LHCN-M2 (cell line): ENCODE results near the gene HSBP1. TPM values are rescaled to one million over a fixed set of nuclear protein-coding genes. Genes with fewer than 3 reads are reported as not detected.

Experiments used
- DNase-seq: peaks from one replicate; pipeline ENCODE4 v3.0.0-alpha.2; 2012; ENCODE audit warnings: low read depth
- total RNA-seq: library from RNA; depleted of rRNA; stranded (reverse); fragments of >200 nt; gene quantifications from 2 replicates; pipeline ENCODE4 v1.2.3, GENCODE V29; 2014

Gene HSBP1
- total RNA-seq, 1 experiment from 2014 or later, result 25.7 TPM

DNA sequence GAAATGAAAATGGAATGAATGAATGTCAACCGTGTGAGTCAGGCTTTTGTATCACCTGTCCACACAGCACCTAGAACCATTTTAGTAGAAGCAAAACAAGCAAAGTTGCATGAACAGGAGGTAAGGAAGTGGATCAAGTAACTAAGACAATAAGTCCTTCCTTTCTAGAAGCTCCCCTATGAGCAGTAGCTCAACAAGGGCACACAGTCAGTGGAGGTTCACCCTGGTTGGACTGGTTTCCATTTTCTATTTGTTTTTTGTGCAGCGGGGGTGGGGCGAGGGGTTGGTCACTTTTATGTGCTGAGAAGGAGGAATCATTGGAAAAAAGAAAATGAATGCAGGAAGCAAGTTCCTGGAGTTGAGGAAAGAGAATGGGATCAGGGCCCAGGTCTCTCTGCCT, 4.0 kb upstream of the HSBP1 start:
- DNase-seq, result no peak

DNA sequence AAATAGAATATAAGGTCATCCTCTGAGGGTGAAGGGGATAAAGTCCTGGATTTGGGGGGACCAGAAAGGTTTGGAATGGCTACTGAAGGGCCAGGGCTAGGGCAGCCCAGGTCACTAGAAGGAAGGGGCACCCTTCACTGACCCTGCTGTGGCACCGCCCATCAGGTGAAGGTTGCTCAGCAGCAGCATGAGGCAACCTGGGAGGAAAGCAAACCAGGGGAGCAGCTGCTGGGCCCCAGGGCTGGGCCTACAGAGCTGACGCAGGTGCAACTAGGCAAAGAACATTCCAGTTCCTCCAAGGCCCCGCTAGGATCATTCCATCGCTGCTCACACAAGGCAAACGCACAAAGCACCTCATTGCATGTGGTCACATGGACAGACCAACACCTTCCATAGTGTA, 3.4 kb upstream of the HSBP1 start:
- no peak for DNase-seq

DNA sequence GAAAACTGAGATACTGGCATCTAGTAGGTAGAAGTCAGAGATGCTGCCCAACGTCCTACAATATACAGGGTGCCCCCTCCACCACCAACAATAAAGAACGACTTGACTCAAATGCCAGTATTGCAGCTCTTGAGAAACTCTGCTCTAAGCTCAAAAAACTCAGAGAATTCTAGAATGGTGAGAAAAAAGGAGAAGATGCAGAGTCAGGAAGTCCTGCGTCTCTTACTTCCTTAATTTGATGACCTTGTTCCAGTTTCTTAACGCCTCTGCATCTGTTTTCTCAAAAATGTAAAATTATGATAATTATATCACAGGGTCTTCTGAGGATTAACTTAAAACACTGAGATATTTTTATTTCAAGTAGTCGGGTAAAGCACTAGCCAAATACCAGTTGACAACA, 1.7 kb upstream of the HSBP1 start:
- no peak for DNase-seq

DNA sequence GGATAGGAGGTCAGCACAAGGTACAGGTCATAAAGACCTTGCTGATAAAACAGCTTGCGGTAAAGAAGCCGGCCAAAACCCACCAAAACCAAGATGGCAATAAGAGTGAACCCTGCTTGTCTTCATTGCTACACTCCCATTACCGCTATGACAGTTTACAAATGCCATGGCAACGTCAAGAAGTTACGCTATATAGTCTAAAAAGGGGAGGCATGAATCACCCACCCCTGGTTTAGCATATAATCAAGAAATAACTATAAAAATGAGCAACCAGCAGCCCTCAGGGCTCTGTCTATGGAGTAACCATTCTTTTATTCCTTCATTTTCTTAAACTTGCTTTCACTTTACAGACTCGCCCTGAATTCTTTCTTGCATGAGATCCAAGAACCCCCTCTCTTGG, 1.0 kb upstream of the HSBP1 start:
- DNase-seq, result no peak

DNA sequence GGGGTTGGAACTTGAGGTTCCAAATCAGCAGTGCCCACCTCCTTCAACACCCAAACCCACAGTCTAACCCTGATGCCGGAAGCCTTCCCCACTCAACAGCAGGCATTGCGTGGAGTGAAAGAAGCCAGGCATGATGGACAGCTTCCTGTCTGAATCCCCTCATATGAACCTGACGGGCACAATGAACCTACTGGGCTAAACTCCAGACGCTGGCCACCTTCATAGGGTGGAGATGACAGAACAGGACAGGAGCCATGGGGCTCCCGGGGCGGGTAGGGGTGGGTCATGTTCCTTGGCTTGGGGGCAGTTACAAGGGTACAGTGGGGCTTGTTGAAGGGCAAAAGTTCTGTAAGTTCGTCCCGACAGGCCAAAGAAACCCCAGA, 460 bp upstream of the HSBP1 start:
- DNase-seq, result no peak

DNA sequence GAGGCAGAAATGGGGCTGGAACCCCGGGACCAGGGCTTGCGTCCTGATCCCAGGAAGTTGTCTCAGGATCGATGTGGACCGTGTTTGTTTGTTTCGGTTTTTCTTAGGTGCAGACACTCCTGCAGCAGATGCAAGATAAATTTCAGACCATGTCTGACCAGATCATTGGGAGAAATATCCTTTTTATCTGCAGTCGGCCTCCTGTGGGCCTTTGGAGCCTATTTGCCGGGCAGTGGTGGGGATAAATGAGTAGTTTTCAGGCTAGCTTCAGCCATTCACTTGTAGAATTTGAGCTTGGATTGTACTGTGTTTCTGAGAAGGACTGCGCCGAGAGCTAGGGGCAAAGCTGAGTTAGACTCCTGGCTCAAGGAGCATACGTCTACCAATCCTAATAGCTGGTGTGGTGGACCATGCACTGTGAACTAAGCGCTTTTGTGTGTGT, 816 bp downstream of the HSBP1 start:
- no peak for DNase-seq

DNA sequence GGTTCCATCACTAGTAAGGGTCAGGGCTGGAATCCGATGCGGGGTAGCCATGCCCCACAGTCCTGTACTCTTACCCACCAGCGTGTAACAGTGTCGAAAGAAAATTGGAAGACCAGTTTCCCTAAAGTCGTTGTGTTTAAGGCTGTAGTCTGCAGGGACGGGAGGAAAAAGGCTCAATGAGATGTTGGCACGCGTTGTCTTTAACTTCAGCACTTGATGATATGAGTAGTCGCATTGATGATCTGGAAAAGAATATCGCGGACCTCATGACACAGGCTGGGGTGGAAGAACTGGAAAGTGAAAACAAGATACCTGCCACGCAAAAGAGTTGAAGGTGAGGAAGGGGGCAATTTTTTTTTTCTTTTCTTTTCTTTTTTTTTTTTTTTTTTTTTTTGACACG, 1.3 kb downstream of the HSBP1 start:
- no peak for DNase-seq

DNA sequence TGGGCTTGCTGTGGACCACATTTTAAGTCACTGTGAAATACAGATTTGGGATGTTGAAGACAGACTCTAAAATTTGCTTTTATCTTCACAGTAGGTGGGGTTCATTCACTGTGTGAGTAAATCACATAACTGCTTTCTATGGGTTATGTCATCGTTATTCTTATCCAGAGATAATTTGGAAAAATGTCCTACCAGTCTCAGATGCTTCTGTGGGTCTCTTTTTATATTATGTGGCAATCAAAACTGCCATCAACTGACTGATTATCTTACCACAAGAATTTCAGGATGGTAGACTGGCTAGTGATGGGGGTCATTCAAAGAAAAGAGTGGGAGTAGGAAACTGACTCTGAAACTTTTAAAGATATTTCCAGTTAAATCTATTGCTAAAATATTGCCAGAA, 3.1 kb downstream of the HSBP1 start:
- no peak for DNase-seq

DNA sequence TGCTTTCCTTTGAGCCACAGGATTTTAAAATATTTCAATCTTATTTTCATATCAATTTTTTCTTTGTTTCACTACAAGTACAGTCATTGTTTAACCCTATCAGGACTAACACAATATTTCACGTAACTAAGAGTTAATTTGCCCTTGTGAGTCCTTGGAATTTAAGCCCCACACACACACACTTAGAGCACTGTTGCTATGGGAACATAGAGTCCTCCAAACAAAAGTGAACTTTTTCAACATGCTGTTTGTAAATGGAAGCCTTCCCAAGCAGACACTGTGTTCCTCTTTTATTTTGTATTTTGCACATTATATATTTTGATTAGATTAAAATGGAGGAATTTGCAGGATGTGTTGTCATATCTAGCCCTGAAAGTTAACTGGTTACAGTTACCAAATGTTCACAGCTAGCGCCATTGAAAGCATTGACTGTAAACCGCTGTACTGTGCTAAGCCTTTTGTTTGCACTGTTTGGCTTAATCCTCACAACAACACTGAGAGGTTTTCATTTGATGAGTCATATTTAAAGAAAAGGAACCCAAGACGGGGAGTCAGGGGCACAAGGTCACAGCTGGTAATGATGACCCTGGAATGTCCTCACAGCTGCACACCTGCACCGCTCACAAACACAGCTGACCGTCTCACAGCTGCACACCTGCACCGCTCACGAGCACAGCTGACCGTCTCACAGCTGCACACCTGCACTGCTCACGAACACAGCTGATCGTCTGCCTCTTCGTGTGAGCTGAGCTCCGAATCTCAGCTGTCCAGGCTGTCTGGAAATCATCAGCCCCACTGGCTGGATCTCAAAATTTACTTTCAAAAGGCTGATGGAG, 6.3 kb downstream of the HSBP1 start:
- DNase-seq, result peak; percentile 89

DNA sequence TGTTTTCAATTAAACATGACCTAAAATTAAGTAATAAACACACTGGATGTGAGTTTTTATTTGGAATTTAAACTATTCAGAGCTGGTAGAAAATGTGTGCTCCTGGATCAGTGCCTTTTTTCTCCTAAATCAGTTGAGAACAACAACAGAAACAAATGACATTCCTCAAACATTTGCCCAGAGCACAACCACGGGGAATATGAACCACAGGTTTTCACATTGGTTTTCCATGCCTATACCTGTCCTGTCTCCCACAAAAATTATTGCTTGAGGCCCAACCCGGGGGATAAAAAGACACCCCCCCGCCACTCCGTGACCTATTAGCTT, 6.8 kb downstream of the HSBP1 start:
- no peak for DNase-seq

DNA sequence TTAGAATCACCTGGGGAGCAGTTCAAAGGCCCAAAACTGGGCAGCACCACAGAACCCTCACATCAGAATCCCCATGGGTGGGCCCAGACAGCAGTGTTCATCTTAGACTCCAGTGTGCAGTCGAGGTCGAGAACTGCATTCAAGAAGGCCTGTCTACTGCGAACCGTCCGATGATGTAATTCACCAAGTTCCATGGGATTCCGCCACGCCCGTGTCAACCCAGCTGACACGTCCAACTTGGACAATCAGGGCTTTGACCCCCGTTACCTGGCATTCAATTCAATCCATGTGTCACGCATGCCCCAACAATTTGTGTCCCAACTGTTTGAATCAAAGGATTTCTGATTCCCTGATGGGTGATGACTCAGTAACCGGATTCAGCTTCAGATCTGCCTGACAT, 9.2 kb downstream of the HSBP1 start:
- DNase-seq, result no peak

DNA sequence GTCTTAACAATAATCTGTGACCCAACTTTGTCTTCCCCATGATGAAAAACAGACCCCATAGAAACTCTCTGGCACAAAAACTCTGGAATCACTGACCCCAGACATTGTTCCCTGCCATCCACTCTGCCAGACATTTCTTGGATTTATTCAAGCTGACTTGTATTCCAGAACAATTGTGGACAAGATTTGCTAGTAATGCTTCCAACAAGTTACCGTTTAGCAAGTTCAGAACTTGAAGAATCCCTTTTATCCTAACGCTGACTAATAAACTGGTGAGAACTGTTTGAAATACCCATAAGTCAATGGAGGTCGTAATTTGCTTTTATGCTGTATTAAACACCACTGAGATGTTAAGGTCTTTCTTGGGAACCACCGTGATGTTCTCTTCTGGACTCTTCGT, 10.5 kb downstream of the HSBP1 start:
- no peak for DNase-seq

DNA sequence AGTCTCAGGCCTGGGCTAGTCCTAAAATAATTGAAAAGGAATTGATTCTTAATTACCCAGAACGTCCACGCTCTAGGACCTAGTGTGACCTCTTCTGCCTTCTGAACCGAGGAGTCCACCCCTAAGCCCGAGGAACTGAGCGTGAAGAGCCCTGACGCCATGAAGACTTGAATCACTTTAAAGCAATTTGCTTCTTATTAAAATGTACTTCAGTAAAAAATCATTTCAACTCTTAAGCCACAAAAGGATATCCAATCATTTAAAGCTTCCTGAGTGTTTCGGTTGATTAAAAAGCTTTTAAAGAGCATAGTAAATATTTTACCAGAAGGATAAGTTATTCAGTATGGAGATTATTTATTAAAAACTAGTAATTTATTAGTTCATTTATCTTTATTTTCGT, 11.6 kb downstream of the HSBP1 start:
- DNase-seq, result no peak

DNA sequence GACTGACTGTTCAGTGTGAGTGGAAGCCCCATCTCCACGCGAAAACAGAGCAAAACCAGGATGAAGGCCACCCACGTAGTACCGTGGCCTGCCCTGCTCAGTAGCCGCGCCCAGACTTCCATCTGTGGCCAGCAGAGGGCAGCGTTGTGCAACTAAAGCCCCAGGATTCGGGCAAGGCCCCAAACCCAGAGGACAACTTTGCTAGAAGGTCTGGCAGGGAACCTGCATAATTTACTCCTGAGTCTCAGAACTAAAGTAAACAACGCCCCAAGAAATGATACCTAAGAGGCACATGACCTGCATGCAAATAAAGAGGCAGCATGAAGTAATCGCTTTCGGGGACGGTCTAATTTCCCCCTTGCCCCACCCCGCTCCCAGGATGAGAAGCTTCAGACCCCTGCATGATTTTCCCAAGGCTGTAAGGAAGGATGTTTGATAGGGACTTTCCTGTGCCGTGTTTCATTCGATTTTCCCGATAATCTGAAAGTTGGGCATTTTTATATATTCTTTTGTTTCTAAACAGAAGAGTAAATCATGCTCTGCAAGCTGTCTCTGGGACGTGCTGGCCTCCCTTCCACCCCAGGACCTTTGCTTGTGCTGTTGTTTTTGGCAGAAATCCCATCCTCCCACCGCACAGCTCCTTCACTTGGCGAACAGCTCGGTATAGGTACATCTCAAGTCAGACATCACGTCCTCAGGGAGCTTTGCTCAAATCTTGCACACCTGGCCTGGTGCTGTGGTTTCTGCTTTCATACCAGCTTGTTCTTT, 18.6 kb downstream of the HSBP1 start:
- peak; percentile 61 for DNase-seq

DNA sequence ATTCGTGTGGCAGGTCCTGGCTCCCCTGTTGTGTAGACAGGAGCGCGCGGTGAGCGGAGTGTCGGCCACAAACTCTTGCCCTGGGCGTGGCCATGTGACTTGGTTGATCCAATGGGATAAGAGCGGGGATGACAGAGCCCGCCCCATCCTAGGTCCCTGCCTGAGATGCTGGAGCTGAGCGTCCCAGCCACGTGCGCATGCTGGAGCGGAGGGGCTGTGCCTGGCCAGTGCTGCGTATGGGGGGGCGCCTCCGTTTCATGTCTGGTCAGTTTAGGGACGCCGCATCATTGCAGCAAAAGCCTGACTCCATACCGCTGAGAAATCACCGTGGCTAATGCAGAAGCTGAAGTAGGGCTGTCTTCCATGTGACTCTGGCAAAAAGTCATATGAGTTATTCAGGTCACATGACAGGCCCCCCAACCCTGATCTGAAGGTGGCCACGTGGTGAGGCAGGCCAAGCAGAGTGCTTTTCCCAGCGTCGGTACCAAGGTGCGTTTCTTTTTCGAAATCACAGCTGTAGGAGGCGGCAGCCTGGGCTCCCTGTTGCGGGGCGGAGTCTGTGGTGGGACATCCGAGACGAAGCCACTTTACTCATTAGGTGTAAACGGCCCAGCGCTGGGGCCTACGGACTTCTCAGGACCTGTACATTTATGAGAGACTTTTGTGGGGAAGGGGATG, 22.5 kb downstream of the HSBP1 start:
- no peak for DNase-seq

DNA sequence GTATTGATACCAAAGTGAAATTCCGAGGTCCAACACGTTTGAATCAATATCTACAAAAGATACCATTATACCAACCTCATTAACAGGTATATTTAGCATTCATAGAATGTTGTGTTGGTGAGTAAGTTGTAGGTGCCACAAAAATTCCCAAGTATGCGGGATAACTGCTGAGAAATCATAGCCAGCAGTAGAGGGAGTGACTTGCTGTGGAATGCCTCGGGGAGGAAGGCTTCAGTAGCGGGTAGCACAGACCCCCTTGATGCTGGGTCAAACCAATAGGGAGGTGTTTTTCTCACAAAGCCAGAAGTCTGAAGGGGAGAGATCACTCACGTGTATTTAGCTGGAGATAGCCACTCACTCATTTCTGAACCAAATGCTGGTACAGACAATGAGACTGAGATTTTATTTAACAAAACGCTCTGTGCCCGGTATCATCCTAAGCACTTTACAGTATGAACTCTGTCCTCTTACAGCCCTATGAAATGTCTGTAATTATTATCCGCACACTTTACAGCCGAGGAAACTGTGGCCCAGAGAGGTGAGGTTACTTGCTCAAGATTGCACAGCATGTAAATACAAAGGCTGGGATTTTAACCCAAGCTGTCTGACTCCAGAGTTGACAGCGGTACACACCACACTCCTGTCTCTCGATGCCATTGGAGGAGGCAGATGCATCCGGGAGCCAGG, 23.1 kb downstream of the HSBP1 start:
- DNase-seq, result no peak

DNA sequence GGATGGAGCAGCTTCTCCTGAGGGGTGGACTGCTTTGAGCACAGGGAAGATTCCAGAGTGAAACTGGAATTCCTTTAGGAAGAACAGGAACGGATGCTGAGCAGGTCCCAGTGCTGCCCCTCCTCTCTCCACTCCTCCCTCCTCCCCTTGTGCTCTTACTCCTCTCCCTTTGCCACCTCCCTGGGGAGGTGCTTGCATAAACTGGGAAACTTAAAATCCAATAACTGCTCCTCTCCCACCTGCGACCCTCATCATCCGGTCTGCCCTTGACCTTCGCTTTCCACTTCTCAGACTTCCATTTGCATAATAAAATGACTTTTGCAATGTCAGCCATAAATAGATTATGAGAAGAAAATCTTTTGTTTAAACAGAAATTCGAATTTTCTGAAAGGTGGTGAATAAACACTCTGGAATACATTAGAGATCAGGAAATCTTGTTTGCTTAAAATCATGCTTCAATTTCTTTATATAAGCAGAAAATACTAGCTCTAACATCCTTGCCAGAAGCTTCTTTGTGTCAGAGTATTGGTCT, 23.7 kb downstream of the HSBP1 start:
- DNase-seq, result no peak

DNA sequence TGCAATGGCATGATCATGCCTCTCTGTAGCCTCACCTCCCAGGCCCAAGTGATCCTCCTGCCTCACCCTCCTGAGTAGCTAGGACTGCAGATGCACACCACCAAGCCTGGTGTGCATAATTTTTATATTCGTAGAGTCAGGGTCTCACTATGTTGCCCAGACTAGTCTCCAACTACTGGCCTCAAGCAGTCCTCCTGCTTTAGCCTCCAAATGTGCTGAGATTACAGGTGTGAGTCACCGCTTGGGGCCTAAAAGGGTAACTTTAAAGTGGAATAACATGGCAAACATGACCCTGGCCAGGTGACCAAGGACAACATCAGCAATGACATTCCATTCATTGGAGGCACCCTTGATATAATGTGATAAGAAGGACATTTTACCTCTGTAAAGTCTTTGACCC, 26.1 kb downstream of the HSBP1 start:
- DNase-seq, result no peak

DNA sequence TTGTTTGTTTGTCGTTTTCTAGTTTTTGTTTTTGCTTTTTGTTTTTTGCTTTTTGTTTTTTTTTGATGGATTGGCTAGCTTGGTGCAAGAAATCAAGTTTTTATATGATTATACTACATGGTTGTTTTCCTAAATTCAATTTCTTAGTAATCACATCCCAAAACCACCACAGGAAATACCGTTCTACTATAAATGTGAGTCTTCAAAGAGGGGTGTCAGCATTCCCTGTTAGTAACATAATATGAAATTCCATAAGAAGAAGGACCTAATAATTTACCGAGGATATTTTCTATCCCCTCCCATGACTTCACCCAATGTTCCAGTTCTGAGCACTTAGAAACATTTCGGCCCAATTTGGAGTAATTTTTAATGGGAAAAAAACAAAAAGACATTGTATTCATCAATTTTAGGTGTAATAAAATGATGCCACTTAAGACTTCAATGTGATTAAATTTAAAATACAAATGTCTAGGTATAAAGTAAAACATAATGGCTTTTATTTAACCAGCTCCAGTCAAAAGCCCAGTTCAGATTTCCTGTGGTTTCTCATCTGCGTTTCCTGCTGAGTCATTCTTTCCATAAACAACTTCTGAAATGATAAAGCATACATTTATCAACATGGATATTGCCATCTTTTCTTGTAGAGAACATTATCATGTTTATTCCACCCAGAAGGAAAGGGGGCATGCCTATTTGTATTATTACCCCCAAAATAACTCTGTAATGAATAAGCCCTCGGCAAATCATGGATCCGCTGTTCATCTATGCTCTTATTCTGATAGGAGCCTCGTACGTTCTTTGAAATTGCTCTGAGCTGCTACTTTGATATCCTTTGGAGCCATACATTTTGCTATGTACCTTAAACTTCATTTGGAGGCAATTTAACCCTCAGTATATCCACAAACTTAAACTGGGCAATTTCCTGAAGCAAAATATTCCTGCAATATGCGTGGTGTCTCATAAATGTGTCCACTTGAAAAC, 28.1 kb downstream of the HSBP1 start:
- DNase-seq, result peak; percentile 76

DNA sequence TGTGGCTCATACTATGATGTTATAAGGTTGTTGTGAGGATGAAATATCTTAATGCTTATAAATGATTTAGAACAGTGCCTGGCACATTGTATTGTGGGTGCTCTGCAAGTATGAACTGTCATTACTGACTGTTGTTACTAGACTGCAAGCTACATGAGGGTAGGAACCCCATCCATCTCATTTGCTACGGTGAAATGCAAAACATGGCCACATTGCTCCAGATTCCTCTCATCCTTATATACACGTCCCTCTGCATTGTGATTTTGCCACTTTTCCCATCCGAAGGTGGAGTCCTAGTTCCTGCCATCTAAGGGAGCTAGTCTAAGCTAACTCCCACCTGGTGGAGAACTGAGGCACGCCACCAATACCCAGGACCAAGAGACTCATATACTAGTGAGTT, 29.8 kb downstream of the HSBP1 start:
- no peak for DNase-seq

DNA sequence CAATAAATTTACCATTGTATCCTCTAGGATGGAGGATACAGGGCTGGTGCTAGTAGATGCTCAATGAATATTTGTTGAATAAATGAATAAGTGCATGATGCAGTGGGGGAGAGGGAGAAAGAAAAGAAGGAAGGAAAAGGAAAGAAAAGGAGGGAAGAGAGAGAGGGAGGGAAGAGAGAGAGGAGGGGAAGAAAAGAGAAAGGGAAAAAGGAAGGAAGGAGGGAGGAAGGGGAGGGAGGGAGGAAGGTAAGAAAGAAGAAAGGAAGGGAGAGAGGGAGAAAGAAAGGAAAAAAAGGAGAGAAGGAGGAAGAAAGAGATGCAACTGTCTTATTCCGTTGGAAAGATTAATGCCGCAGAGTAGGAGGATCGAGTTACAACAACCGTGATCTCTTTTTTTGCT, 30.4 kb downstream of the HSBP1 start:
- DNase-seq, result no peak
